Panc1 (cell line): Measurements from ENCODE around the gene HYDIN. TPM values are rescaled to one million over a fixed set of nuclear protein-coding genes. Genes with fewer than 3 reads are reported as not detected.

Experiments
- ATAC-seq: fragments of 200-7000 bp; cut with Tn5 transposase; 2 replicates; pipeline ENCODE4 v1.9.1; 2020; ENCODE audit warnings: mild to moderate bottlenecking, moderate library complexity
- BruUV-seq: library from RNA; stranded (reverse); fragments of 400-500 nt; replicated peaks from 2 replicates; lab custom pipeline; 2021; lab: Mats Ljungman, UMichigan
- CTCF ChIA-PET: fragments of 300-600 bp; sonication (Branson Sonifier 250); formaldehyde crosslinking; loops from one replicate; lab custom pipeline; 2022; ENCODE audit warnings: antibody characterized with exemption; lab: Charles Lee
- POLR2A ChIA-PET: fragments of 300-600 bp; sonication (Branson Sonifier 250); formaldehyde crosslinking; loops from one replicate; lab custom pipeline; 2022; ENCODE audit warnings: antibody characterized with exemption; lab: Charles Lee
- DNase-seq: peaks from one replicate; pipeline ENCODE4 v3.0.0-alpha.2; 2010; ENCODE audit warnings: low read depth, low spot score
- H3K27ac ChIP-seq: 2 replicates; pipeline ENCODE4 v1.5.1; 2011; ENCODE audit warnings: mild to moderate bottlenecking, low read length, inconsistent platforms
- H3K27me3 ChIP-seq: fragments of 200-500 bp; sonication (Bioruptor generic); 2 replicates; pipeline ENCODE4 v1.6.0; 2014; ENCODE audit warnings: low read length, inconsistent platforms; ENCODE audit not compliant: control insufficient read depth, insufficient read depth
- H3K36me3 ChIP-seq: fragments of 200-500 bp; sonication (Bioruptor generic); 2 replicates; pipeline ENCODE4 v1.5.1; 2014; ENCODE audit warnings: inconsistent platforms, mild to moderate bottlenecking, low read length, moderate library complexity; ENCODE audit not compliant: control insufficient read depth, insufficient read depth
- H3K4me1 ChIP-seq: 2 replicates; pipeline ENCODE4 v1.5.1; 2011; ENCODE audit warnings: inconsistent platforms, mild to moderate bottlenecking, low read length, moderate library complexity; ENCODE audit not compliant: control insufficient read depth, insufficient read depth
- H3K4me3 ChIP-seq, 2 experiments: 2 replicates each; pipeline ENCODE4 v1.5.1; 2011 to 2012; ENCODE audit warnings: low read depth in 2 of 2, low read length in 2 of 2, mild to moderate bottlenecking in 2 of 2, inconsistent platforms in 1 of 2, moderate library complexity in 1 of 2
- H3K9me3 ChIP-seq: fragments of 200-500 bp; sonication (Bioruptor generic); 2 replicates; pipeline ENCODE4 v1.5.1; 2014; ENCODE audit warnings: low read depth, mild to moderate bottlenecking, inconsistent platforms, low read length, moderate library complexity; ENCODE audit not compliant: control insufficient read depth, insufficient read depth
- CTCF ChIP-seq: fragments of 450-650 bp; IDR thresholded peaks from 2 replicates; pipeline ENCODE4 v1.5.1; 2017; ENCODE audit warnings: mild to moderate bottlenecking
- POLR2AphosphoS5 ChIP-seq: IDR thresholded peaks from 2 replicates; pipeline ENCODE4 v1.6.1; 2012; ENCODE audit warnings: mild to moderate bottlenecking, low read depth, low read length, moderate library complexity
- REST ChIP-seq, 2 experiments: IDR thresholded peaks; 2 replicates each; pipeline ENCODE4 v1.6.1; 2011 to 2012; ENCODE audit warnings: low read depth in 2 of 2, control low read depth in 1 of 2, low read length in 1 of 2, mild to moderate bottlenecking in 1 of 2, moderate library complexity in 1 of 2; ENCODE audit not compliant: insufficient read depth in 1 of 2
- SIN3A ChIP-seq: IDR thresholded peaks from 2 replicates; pipeline ENCODE4 v1.6.1; 2012; ENCODE audit warnings: low read depth, mild to moderate bottlenecking, low read length, moderate library complexity, borderline replicate concordance; ENCODE audit not compliant: insufficient read depth
- TCF7L2 ChIP-seq: IDR thresholded peaks from 2 replicates; pipeline ENCODE4 v1.6.1; 2011; ENCODE audit warnings: mild to moderate bottlenecking, low read depth, low read length, inconsistent platforms
- in situ Hi-C: cut with HindIII; loops from 2 replicates; pipeline ENCODE4 v1.10.0; 2016; ENCODE audit warnings: low sequenced_read_pairs, low pct_unique_long_range_greater_than_20kb
- intact Hi-C: fragments of 100-400 bp; cut with micrococcal nuclease; formaldehyde crosslinking; loops from one replicate; pipeline ENCODE4 v1.10.0; 2022; ENCODE audit not compliant: unreplicated experiment
- total RNA-seq: library from RNA; stranded (reverse); gene quantifications from one replicate; pipeline ENCODE4 v1.2.1, GENCODE V29; 2021; ENCODE audit not compliant: unreplicated experiment

HYDIN gene
- total RNA-seq, 1 experiment from 2014 or later: 0.80 TPM

DNA sequence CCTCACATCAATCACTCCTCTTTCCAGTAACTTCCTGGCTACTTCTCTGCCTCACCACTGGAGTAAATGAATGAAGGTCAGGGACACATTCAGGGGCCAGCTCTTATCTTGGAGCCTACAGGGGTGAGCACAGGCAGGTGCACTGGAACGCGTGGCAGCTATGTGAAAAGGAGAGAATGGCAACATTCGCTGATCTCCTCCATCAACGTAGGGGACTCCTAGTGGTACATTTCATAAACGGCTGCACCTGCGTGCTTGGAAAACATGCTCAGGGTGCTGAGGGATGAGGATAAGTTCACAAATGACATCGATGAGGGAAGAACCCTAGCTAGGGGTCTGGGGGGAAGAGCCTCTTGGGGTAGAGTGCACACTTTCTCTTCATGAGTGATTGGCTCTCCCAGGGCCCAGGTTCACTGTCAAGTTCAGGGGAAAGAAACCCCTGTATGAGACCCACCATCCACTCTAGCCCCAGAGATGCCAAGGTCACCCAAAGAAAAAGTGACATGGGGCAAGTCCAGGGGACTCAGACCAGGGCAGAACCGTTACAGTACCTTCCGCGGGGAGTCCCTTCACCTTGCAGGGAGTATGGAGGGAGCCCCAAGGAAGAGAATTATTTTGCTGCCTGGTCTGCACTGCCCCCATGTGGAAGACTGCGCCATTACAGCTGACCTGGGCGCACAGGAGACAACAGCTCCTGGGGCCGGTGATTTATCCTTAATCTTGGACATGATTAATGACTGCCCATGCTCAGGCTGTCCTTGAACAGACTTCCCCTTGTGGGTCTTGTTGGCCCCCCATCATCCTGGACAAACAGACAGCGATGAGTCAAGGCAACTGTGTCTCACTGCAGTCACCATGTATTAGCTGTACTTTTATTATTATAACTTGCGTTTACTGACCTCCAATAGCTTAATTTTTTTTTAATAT is 459.6 kb downstream of the HYDIN start:
- in situ Hi-C loops (no loop called here), intact Hi-C loops (loop anchor here (5.0 kb wide), 1 partner anchor 89 kb away; no protein-coding TSS in a partner anchor)
- TF ChIP-seq REST (IDR thresholded peaks at IDR 0.05; ENCODE audit: insufficient read depth in 1 of 2, low read depth in 2 of 2, low read length in 1 of 2) (no peak), CTCF (peak; percentile 93), TCF7L2 (no peak), POLR2AphosphoS5 (no peak)
- peak; percentile 41 for DNase-seq
- peak; percentile 87 for ATAC-seq
- POLR2A ChIA-PET: interaction anchor here (0.6 kb wide), 1 partner anchor 83 kb away, joined by 3 read pairs; no protein-coding TSS in a partner anchor
- Histone ChIP-seq H3K27me3 (no peaks in the 10 kb centered on the region), H3K4me1 (no peaks in the 10 kb centered on the region), H3K4me3 (no peak overlapping the region), H3K27ac (no peak overlapping the region), H3K36me3 (no peaks in the 10 kb centered on the region; the same call in 1 of the 2 replicates), H3K9me3 (no peaks in the 10 kb centered on the region)
- CTCF ChIA-PET: interaction anchor here (0.5 to 1.1 kb wide), 13 partner anchors 9 to 1190 kb away, joined by 3 to 8 read pairs (median 3); no protein-coding TSS in a partner anchor
- BruUV-seq: no TSS peak

DNA sequence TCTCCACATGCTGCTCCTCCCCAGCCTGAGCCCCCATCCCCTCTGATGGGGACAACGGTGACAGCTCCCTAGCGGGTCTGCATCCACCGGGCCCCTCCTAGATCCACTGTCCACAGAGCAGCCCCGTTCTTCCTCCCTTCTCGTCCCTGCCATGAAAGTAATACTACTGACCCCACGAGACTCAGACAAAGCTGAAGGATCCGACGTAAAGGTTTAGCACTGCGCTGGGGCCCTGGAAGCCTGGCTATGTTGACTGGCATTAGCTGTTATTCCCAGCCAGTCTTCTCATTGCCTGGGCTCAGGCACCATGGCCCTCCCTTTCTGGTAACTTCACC is 460.3 kb downstream of the HYDIN start:
- CTCF ChIA-PET: interaction anchor here (0.5 to 0.6 kb wide), 3 partner anchors 88 to 139 kb away, joined by 3 read pairs; no protein-coding TSS in a partner anchor
- ATAC-seq (no peak), DNase-seq (no peak)
- in situ Hi-C loops: no loop called here
- Histone ChIP-seq H3K4me1 (no peaks in the 10 kb centered on the region), H3K36me3 (no peaks in the 10 kb centered on the region; the same call in 1 of the 2 replicates), H3K4me3 (no peak overlapping the region), H3K9me3 (no peaks in the 10 kb centered on the region), H3K27ac (no peak overlapping the region), H3K27me3 (no peaks in the 10 kb centered on the region)
- intact Hi-C loops: loop anchor here (5.0 kb wide), 1 partner anchor 88 kb away; no protein-coding TSS in a partner anchor
- POLR2A ChIA-PET: no interaction called here
- TF ChIP-seq SIN3A: no peak
- TF ChIP-seq CTCF: no peak
- no peak for TF ChIP-seq TCF7L2
- TF ChIP-seq POLR2AphosphoS5: no peak
- TF ChIP-seq REST (IDR thresholded peaks at IDR 0.05; ENCODE audit: insufficient read depth in 1 of 2, low read depth in 2 of 2, low read length in 1 of 2): no peak
- no TSS peak for BruUV-seq
